HEK293T (cell line): Measurements from ENCODE around the gene FAM222B.

Experiments
- ELF4 ChIP-seq: fragments of 450-650 bp; IDR thresholded peaks from 2 replicates; pipeline ENCODE4 v1.6.1; 2017; ENCODE audit warnings: antibody characterized with exemption
- FOXK2 ChIP-seq: fragments of 450-650 bp; IDR thresholded peaks from 2 replicates; pipeline ENCODE4 v1.6.1; 2016; ENCODE audit warnings: mild to moderate bottlenecking
- FOXM1 ChIP-seq: fragments of 450-650 bp; IDR thresholded peaks from 2 replicates; pipeline ENCODE4 v1.6.1; 2017; ENCODE audit warnings: mild to moderate bottlenecking, borderline replicate concordance
- SUZ12 ChIP-seq: fragments of 450-650 bp; IDR thresholded peaks from 2 replicates; pipeline ENCODE4 v1.6.1; 2016; ENCODE audit warnings: mild to moderate bottlenecking
- TARDBP ChIP-seq: fragments of 450-650 bp; IDR thresholded peaks from 2 replicates; pipeline ENCODE4 v1.6.1; 2016
- TF ChIP-seq, protein P1 (sequence below): fragments of 450-650 bp; IDR thresholded peaks from 2 replicates; pipeline ENCODE4 v1.6.1; 2016

- no peak for TF ChIP-seq SUZ12
- no peak for TF ChIP-seq FOXK2
- no peak for TF ChIP-seq TARDBP
- TF ChIP-seq FOXM1: no peak
- TF ChIP-seq, protein P1, sequence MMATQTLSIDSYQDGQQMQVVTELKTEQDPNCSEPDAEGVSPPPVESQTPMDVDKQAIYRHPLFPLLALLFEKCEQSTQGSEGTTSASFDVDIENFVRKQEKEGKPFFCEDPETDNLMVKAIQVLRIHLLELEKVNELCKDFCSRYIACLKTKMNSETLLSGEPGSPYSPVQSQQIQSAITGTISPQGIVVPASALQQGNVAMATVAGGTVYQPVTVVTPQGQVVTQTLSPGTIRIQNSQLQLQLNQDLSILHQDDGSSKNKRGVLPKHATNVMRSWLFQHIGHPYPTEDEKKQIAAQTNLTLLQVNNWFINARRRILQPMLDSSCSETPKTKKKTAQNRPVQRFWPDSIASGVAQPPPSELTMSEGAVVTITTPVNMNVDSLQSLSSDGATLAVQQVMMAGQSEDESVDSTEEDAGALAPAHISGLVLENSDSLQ: no peak
- TF ChIP-seq ELF4: no peak
These were observed 109.2 kb downstream of the FAM222B start for GRCh38 chr17:28733346-28733745.
